Iris pigment epithelial cell (primary cell): ENCODE data around the gene INVS.
"Not testable (repeated sequence)": the region's sequence is repeated elsewhere in the genome, so short reads cannot be mapped to it uniquely, and the experiment has no call there.

Source experiments
- DNase-seq: peaks from one replicate; pipeline ENCODE4 v3.0.0-alpha.2; 2011; ENCODE audit warnings: low read depth

Gene INVS

GRCh38 chr9:100098887-100099721 lies at the start of gene INVS, which contains the start of gene ERP44:
INVS (plus strand) TSS chr9:100099243; CDS start chr9:100104522, 5,279 bp downstream.
ERP44 (minus strand) TSS chr9:100099000; CDS start chr9:100098840, 160 bp downstream.
- peak; percentile 100 for DNase-seq

DNA sequence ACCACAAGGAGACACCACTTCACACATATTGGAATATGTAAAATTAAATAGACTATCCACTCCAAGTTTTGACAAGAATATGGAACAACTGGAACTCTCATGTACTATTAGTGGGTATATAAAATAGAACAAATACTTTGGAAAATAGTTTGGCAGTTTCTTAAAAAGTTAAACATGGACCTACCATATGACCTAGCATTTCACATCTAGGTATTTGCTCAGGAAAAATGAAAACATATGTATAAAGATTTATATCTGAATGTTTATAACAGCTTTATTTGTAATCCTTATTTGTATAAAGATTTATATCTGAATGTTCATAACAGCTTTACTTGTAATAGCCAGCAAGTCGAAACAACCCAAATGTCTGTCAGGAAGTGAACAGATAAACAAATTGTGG lies 49.5 kb upstream of the INVS start:
- no peak for DNase-seq

- DNase-seq: no peak
Observed at GRCh38 chr9:100052375-100052774, 46.7 kb upstream of the INVS start.

DNA sequence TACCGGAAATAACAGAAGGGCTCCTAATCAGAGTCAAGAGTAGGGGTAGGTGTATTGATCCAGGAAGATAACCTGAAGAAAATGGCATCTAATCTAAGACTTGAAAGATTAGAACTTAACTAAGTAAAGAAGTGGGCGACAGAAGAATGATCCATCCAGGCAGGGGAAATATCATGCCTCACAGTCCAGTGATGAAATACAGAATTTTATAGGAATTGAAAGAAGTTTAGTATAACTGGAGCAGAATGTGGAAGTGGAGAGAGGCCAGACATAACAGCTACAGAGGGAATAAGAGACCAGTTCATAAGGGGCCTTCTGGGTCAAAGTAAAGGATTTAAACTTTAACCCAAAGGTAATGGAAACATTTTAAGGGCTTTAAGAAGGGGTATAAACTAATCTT lies 42.5 kb upstream of the INVS start:
- no peak for DNase-seq

DNA sequence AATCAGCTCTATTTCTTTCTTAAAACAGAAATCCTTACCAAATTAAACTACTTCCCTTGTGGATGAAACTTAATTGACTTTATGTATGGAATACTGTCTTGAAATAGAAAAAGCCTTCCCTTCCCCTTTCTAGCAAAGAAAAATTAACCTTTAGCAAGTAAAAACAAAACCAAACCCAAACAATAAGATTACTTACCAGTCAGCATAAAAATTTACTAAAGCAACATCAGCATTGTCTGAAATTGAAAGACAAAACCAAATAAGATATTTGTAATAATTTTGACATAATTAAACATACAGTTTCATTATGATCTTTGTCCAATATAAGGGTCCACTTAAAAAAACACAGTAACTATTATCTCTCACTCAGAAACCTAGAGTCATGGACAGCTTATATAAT lies 41.4 kb upstream of the INVS start:
- no peak for DNase-seq

- no peak for DNase-seq
Observed at GRCh38 chr9:100058699-100059579, 40.1 kb upstream of the INVS start.

GRCh38 chr9:100062683-100063082 lies 36.4 kb upstream of the INVS start:
- DNase-seq: not testable (repeated sequence)

DNA sequence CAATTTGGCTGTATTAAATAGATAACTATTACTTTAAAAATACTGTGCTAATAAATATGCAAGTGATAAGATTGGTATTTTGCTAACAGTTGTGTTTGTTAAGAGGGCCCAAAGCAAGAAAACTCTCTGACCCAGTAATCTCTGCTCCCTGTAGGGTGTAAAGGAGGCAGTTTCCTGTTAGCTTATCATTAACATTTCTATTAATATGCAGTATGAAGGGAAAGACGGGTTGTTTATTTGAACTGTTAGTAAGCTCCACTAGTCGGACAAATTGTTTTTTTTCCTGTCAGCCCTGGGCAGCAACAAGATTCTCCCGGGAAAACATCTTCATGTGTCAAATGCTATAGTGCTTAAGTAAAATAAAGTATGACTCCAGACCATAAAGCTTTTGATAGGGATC lies 35.9 kb upstream of the INVS start:
- no peak for DNase-seq

- peak; percentile 87 for DNase-seq
Observed at GRCh38 chr9:100064872-100065581, 34.0 kb upstream of the INVS start.

DNA sequence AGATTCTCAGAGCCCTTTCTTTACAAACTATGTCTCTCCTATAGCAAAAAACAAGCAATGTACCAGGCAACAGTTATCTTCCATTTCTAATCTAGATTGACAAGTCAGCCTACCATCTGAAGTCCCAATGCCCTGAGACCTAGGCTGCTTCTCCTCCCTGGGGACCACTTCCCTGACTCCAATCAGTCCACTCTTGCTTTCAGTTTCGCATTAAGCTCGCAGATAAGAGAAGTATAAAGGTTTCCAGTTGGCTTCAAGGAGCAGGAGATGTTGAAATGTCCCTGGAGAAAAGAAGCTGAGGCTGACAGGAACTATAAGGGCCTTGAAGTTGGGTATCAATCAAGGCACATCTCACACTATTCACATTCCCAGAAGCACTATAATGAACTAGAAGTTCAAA lies 32.5 kb upstream of the INVS start:
- peak; percentile 42 for DNase-seq

DNA sequence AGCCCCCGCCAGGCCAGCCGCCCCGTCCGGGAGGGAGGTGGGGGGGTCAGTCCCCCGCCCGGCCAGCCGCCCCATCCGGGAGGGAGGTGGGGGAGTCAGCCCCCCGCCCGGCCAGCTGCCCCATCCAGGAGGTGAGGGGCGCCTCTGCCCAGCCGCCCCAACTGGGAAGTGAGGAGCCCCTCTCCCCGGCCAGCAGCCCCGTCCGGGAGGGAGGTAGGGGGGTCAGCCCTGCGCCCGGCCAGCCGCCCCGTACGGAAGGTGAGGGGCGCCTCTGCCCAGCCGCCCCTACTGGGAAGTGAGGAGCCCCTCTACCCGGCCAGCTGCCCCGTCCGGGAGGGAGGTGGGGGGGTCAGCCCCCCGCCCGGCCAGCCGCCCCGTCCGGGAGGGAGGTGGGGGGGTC lies 31.1 kb upstream of the INVS start:
- not testable (repeated sequence) for DNase-seq

GRCh38 chr9:100069068-100069467 lies 30.0 kb upstream of the INVS start:
- not testable (repeated sequence) for DNase-seq

DNA sequence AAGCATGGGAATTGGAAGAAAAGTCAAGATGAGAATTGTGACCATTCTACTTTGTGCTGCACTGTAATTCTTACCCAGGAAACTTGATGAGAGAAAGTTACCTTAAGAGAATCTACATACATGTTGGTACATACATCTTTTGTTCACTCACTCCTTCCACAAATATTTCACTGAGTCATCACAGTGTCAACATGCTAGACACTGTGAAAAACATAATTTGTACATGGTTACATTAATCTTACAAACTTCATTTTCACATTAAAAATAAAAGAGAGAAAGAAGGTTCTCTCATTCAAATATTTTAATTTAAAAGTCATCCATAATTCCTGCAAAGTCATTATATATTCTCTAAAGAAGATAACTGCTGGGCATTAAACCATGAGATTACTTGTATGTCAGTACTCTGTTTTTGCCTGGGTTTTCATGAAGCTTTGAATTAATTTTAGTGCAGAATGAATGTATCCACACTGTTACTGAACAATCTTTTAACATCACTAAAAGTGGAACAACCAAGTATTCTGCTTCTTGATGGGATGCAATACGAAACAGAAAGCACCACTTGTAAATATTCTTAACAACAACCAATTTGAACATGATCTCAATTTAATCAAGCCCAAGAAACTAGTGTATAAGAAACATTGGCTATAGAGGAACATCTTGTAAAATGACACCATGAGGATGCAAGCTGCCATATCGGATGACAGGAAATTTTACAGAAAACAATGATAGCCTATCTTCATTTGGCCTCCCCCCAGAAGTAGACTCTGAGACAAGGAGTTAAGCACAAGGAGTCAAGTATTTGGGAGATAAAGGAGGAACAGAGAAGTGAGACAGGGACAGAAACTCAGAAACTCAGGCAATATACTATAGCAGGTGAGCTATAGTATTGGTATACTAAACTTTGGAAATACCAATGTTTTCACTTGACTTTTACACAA lies 28.7 kb upstream of the INVS start:
- no peak for DNase-seq

GRCh38 chr9:100071271-100071670 lies 27.8 kb upstream of the INVS start:
- no peak for DNase-seq

DNA sequence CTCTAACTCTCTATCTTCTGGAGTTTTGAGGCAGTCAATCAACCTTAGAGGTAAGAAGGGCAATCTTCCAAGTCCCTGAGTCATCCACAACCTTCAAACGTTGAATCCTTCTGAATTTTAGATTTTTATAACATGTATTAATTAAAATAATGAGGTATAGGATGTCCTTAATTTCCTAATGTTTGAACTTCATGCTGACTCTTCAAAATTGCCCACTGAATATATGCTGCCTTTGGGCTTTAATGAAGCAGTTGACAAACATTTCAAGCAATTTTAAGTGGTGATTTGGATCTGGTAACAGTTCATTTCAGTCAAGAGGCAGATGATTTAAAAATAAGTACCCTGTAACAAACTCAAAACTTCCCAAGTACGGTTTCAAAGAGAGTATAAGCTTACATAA lies 26.2 kb upstream of the INVS start:
- peak; percentile 20 for DNase-seq

- DNase-seq: no peak
Observed at GRCh38 chr9:100074093-100074492, 24.9 kb upstream of the INVS start.

- no peak for DNase-seq
Observed at GRCh38 chr9:100074989-100075388, 24.1 kb upstream of the INVS start.

GRCh38 chr9:100076256-100076655 lies 22.8 kb upstream of the INVS start:
- not testable (repeated sequence) for DNase-seq

GRCh38 chr9:100082782-100083181 lies 16.3 kb upstream of the INVS start:
- DNase-seq: peak; percentile 64

DNA sequence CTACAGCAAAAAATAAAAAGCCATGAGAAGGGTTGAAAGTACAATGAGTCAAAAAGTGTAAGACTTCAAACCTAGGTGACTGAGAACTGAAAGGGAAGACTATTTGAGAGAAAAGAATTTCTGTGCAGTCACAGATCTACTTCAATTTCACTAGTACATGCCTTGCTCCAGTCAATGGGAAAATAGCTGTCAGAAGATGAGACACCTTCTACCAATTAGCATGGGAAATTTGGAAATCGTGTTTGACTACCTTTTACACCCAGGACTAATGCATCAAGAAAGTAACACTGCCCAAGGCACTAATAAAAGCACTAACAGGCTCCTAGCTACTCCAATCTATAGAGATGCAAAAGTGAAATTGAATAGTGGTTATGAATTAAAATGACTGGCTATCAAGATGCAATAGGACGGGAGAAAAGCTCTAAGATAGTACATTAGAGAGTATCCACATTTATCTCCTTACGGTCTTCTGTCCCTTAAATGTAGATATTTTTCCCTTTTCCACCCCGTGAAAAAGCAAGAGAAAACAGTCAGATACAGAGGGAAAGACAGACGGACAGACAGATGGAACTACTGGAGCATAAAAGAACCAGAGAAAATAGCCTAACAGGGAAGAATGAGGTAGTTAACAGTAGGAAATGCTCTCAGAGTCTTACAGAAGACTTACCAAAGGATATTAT lies 15.5 kb upstream of the INVS start:
- DNase-seq: no peak

- DNase-seq: no peak
Observed at GRCh38 chr9:100084128-100084453, 15.0 kb upstream of the INVS start.
